WERI-Rb-1 (cell line): ENCODE measurements around the gene SLC2A3.

ENCODE experiments used
- DNase-seq: peaks from one replicate; pipeline ENCODE4 v3.0.0-alpha.2; 2020
- H3K27ac ChIP-seq: fragments of 250-450 bp; sonication (Bioruptor Pico); 2 replicates; pipeline ENCODE4 v1.5.1; 2020; ENCODE audit warnings: mild to moderate bottlenecking, moderate library complexity
- H3K27me3 ChIP-seq: fragments of 250-450 bp; sonication (Bioruptor Pico); 2 replicates; pipeline ENCODE4 v1.5.1; 2021; ENCODE audit warnings: mild to moderate bottlenecking, low read depth, moderate library complexity; ENCODE audit not compliant: insufficient read depth, severe bottlenecking
- H3K36me3 ChIP-seq: fragments of 250-450 bp; sonication (Bioruptor Pico); 2 replicates; pipeline ENCODE4 v1.5.1; 2020; ENCODE audit warnings: mild to moderate bottlenecking, moderate library complexity
- H3K4me3 ChIP-seq: 2 replicates; pipeline ENCODE4 v1.5.1; 2011; ENCODE audit warnings: low read depth, mild to moderate bottlenecking, control low read depth, low read length
- H3K9me3 ChIP-seq: fragments of 250-450 bp; sonication (Bioruptor Pico); 2 replicates; pipeline ENCODE4 v1.5.1; 2021; ENCODE audit warnings: mild to moderate bottlenecking, moderate library complexity; ENCODE audit not compliant: severe bottlenecking
- CTCF ChIP-seq: IDR thresholded peaks from 2 replicates; pipeline ENCODE4 v1.5.1; 2011; ENCODE audit warnings: low read depth, mild to moderate bottlenecking, control low read depth, inconsistent platforms, low read length

Gene SLC2A3

GRCh38 chr12:7870335-7870734 lies 65.7 kb downstream of the SLC2A3 start:
- H3K36me3 ChIP-seq = no peaks in the 10 kb centered on the region
- no peak for DNase-seq
- H3K27me3 ChIP-seq = no peaks in the 10 kb centered on the region
- no peak for TF ChIP-seq CTCF
- no peak overlapping the region for H3K27ac ChIP-seq
- H3K9me3 ChIP-seq = no peaks in the 10 kb centered on the region
- H3K4me3 ChIP-seq = no peak overlapping the region
